Kidney tubule cell (primary cell): Measurements from ENCODE around the gene WSB2.
"Not testable (repeated sequence)": the region's sequence is repeated elsewhere in the genome, so short reads cannot be mapped to it uniquely, and the experiment has no call there.

Source experiments
- DNase-seq: peaks from one replicate; pipeline ENCODE4 v3.0.0-alpha.2; 2018; ENCODE audit warnings: low spot score

Gene WSB2

DNA sequence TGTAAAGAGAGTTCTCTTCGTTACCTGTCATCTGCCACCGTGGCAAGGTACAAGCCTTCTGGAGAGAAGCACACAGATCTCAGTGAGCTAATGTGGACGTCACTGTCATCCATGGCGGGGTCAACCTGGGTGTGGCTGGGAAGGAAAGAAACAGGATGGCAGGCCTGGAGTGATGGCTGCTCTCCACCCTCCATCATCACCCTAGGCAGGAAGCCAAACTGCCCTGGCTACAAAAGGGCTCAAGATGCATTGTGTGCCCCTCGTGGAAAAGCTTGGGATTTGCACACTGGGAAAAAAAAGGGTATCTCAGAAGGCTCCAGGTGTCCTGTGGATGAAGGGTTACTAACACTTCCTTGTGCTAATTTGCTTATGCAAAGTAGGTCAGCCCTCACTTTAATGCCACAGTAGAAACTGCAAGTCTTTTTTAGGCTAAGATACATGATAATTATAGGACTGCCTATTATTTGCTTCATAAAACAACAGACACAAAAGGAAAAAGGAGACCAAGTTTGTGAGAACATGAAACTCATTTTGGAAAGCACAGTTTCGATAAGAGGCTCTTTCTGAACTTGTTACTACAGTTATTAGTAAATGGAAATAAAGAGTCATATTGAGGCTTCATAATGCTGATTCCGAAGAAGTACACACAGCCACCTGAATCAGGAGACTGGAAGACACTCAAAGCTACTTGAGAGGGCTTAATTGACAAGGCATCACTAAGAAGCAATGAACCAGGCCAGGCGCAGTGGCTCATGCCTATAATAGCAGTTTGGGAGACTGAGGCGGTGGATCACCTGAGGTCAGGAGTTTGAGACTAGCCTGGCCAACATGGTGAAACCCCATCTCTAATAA, 25.6 kb downstream of the WSB2 start:
- peak; percentile 22 for DNase-seq

DNA sequence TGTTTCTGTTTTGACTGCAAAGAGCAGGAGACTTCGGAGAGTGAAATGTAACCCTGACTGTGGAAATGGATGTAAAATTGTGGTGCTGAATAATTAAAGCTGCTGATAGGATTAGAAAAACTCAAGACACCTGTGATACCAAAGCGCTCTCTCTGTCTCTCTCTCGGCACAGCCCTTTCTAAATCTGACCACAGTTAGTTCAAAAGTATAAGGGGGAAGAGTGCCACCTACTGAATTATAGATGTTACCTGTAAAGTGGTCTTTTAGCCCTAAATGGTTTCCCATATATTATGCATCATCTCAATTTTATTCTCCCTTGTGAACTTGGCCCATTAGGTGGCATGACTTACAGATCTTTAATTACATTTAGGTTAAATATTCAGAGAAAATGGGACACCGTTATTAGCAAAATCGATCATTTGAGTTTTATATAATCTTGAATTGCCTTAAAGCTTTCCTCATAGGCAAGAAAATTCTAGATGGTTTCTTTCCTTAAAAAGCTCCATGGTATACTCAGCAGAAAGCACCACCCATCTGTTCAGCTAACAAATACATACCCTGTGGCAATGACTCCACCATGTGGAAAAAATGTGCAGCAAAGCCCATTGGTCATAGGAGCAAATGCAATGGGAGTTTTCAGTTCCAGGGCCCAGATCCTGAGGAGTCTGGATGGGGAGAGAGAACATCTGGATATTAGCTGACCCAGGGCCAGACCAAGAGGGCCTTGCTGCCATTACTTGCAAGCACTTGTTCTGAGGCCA, 26.4 kb downstream of the WSB2 start:
- peak; percentile 53 for DNase-seq

DNA sequence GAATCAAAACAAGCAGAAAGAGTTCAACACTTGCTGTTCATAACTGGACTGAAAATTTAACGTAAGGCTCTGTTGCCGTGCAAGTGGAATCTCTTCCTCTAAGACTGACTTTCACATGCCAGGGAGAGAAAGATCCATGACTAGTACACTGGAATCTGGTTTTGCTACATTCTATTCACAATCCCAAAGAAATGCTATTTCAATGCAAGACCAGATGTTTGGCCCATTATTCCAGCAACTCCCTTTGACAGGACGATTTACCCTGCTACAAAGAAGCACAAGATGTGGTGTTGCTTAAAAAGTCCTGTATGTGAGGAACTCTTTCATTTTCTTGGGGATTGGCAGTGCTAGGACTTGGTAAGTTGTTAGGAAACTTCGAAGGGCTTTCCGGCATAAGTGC, 27.1 kb downstream of the WSB2 start:
- DNase-seq, result no peak

DNA sequence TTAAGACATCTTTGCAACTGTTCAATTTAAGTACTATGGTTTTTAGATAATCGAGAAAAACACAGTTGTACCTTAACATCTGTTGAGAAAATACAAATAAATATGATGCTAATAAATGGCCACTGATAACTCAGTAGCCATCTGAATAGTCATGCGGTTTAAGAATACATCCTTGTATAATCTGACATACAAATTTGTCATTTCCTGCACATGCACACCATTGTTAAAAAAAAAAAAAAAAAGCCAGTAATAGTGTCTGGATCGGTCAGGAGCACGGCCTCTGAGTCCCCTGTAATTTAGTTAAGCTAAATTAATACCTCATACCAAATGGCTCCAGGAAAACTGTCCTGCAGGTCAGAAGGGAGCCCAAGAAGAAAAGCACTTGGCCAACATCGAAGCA, 27.7 kb downstream of the WSB2 start:
- no peak for DNase-seq

GRCh38 chr12:118032188-118032587, 28.8 kb downstream of the WSB2 start:
- DNase-seq, result no peak

GRCh38 chr12:118029166-118029565, 31.8 kb downstream of the WSB2 start:
- no peak for DNase-seq

DNA sequence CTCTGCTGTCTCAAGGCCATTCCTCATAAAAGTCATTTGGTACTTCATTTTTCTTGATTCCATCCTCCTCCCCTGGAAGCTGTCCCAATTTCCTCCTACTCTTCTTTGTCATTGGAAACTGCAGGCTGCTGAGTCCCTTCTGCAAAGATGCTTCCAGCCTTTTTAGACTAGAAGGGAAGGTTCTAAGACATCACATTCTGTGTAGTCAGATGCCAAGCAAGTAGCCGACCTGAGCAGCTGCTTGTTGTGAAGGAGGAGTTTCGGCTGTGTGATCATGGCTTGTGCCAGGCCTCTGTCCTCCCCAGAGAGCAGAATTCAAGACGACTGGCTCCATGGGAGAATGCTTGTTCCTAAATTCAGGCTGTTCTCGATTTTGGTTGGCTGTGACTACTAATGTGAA, 35.8 kb downstream of the WSB2 start:
- DNase-seq, result no peak

GRCh38 chr12:118023301-118023860, 37.6 kb downstream of the WSB2 start:
- DNase-seq, result no peak

- no peak for DNase-seq
Observed at GRCh38 chr12:118022728-118023109, 38.3 kb downstream of the WSB2 start.

GRCh38 chr12:118022097-118022727, 38.8 kb downstream of the WSB2 start:
- not testable (repeated sequence) for DNase-seq

- no peak for DNase-seq
Observed at GRCh38 chr12:118020036-118020435, 40.9 kb downstream of the WSB2 start.

- no peak for DNase-seq
Observed at GRCh38 chr12:118017926-118018325, 43.1 kb downstream of the WSB2 start.

GRCh38 chr12:118016424-118017264, 44.3 kb downstream of the WSB2 start, which contains the start of gene RFC5:
RFC5 (plus strand) TSS chr12:118016703; CDS start chr12:118016828, 125 bp downstream.
- peak; percentile 97 for DNase-seq

DNA sequence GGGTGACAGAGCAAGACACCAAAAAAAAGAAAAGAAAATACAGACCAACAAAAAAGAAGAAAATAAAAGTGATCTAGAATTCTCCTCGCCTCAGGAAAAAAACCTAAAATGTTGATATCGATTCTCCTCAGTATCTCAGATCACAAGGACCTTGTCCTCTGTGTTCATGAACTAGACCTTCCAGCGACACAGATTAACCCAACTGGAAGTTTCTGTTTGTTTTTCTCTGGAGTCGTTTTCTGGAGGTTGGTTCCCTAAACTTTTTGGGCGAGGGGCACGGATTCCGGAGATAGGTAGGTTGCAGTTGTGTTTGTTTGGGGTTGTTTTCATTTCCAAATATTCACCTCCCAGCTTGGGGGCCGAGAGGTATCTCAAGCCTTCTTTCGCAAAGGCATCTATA, 45.0 kb downstream of the WSB2 start:
- DNase-seq, result no peak

- no peak for DNase-seq
Observed at GRCh38 chr12:118015306-118015705, 45.7 kb downstream of the WSB2 start.

DNA sequence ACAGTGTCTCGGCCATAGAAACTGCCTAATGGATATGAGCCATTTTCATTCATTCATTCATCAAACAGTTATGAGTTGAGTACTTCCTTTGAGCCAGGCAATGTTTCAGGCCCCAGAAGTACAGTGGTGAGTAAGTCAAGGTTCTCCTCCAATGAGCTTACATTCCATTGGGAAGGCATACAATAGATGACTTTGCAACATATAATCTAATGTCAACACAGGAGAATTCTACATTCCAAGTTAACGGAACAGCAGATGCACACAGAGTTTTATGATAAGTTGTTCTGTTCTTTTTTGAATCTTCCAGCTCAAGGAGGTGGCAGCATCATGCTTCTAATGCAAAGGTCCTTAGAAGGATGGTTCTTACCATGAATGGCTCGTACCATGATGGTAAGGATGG, 47.7 kb downstream of the WSB2 start:
- DNase-seq, result peak; percentile 9

- DNase-seq, result no peak
Observed at GRCh38 chr12:118011961-118012360, 49.0 kb downstream of the WSB2 start.

GRCh38 chr12:118011377-118011776, 49.6 kb downstream of the WSB2 start:
- no peak for DNase-seq

- no peak for DNase-seq
Observed at GRCh38 chr12:118010903-118011302, 50.1 kb downstream of the WSB2 start.

DNA sequence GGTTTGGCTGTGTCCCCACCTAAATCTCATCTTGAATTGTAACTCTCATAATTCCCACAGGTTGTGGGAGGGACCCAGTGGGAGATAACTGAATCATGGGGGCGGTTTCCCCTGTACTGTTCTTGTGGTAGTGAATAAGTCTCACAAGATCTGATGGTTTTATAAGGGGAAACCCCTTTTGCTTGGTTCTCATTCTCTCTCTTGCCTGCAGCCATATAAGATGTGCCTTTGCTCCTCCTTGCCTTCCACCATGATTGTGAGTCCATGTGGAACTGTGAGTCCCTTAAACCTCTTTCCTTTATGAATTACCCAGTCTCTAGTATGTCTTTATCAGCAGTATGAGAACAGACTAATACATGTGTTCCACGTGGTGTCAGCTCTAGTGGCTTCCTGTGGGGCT, 61.2 kb downstream of the WSB2 start:
- DNase-seq, result not testable (repeated sequence)

- peak; percentile 5 for DNase-seq
Observed at GRCh38 chr12:117998719-117999118, 62.3 kb downstream of the WSB2 start.
